Measurements from ENCODE around the gene ICA1L. TPM values are rescaled to one million over a fixed set of nuclear protein-coding genes. Genes with fewer than 3 reads are reported as not detected.

The ICA1L gene
- total and polyA plus RNA-seq, 2 experiments from 2014 or later = 3.8 to 5.4 TPM

- Histone ChIP-seq H3K9me3 (ENCODE audit: low read depth) (no peaks in the 10 kb centered on the region), H4K20me1 (ENCODE audit: insufficient read depth) (no peaks in the 10 kb centered on the region), H3K27me3 (replicated peaks; ENCODE audit: insufficient read depth) (no peaks in the 10 kb centered on the region), H3K36me3 (ENCODE audit: low read depth) (no peaks in the 10 kb centered on the region), H3K4me3 (no peak overlapping the region), H3K4me1 (ENCODE audit: insufficient read depth) (no peaks in the 10 kb centered on the region), H2AFZ (no peak overlapping the region), H3K79me2 (ENCODE audit: insufficient read depth) (no peaks in the 10 kb centered on the region), H3K4me2 (ENCODE audit: unreplicated experiment) (no peak overlapping the region), H3K9ac (no peak overlapping the region), H3F3A (ENCODE audit: insufficient read depth) (no peaks in the 10 kb centered on the region), H3K27ac (no peak overlapping the region), H3K9me2 (ENCODE audit: insufficient read depth) (no peaks in the 10 kb centered on the region)
- in situ Hi-C loops (cut with MboI) = no loop called here
- no peak for DNase-seq
- TF ChIP-seq EZH2 (IDR thresholded peaks at IDR 0.05; ENCODE audit: insufficient read depth, poor library complexity, severe bottlenecking) = no peak
- WGBS, 2 experiments (ENCODE audit: low coverage in 1 of 2, low lambda C conversion rate in 2 of 2, missing lambda C conversion rate in 2 of 2) = 89% methylated on average over 2 of the region's 2 CpGs
Measured at GRCh38 chr2:202790676-202791075, 80.9 kb downstream of the ICA1L start.

- Histone ChIP-seq H3K9ac (no peak overlapping the region), H3K9me3 (ENCODE audit: low read depth) (no peaks in the 10 kb centered on the region), H3K4me2 (ENCODE audit: unreplicated experiment) (no peak overlapping the region), H3F3A (ENCODE audit: insufficient read depth) (no peaks in the 10 kb centered on the region), H3K4me3 (no peak overlapping the region), H4K20me1 (ENCODE audit: insufficient read depth) (no peaks in the 10 kb centered on the region), H2AFZ (no peak overlapping the region), H3K9me2 (ENCODE audit: insufficient read depth) (no peaks in the 10 kb centered on the region), H3K27me3 (replicated peaks; ENCODE audit: insufficient read depth) (no peaks in the 10 kb centered on the region), H3K27ac (no peak overlapping the region), H3K4me1 (ENCODE audit: insufficient read depth) (no peaks in the 10 kb centered on the region), H3K36me3 (ENCODE audit: low read depth) (no peaks in the 10 kb centered on the region), H3K79me2 (ENCODE audit: insufficient read depth) (no peaks in the 10 kb centered on the region)
- in situ Hi-C loops (cut with MboI) = no loop called here
- 92 to 98% methylated on average over 2 of the region's 2 CpGs for WGBS, 2 experiments (ENCODE audit: low coverage in 1 of 2, low lambda C conversion rate in 2 of 2, missing lambda C conversion rate in 2 of 2)
- TF ChIP-seq EZH2 (IDR thresholded peaks at IDR 0.05; ENCODE audit: insufficient read depth, poor library complexity, severe bottlenecking) (no peak), EZH2phosphoT487 (IDR thresholded peaks at IDR 0.05; ENCODE audit: insufficient read depth, low read depth) (no peak)
- no peak for DNase-seq
Measured at GRCh38 chr2:202786842-202787241, 84.7 kb downstream of the ICA1L start.

- no peaks in the 10 kb centered on the region for H4K20me1 ChIP-seq (ENCODE audit: insufficient read depth)
- H3K27me3 ChIP-seq (replicated peaks; ENCODE audit: insufficient read depth) = no peaks in the 10 kb centered on the region
- peaks cover 7% of the 10 kb centered on the region; the same call in 1 of the 2 replicates for H3F3A ChIP-seq (ENCODE audit: insufficient read depth)
- H3K4me2 ChIP-seq (ENCODE audit: unreplicated experiment) = no peak overlapping the region
- DNase-seq = no peak
- TF ChIP-seq EZH2phosphoT487 (IDR thresholded peaks at IDR 0.05; ENCODE audit: insufficient read depth, low read depth) = no peak
- TF ChIP-seq EZH2 (IDR thresholded peaks at IDR 0.05; ENCODE audit: insufficient read depth, poor library complexity, severe bottlenecking) = no peak
- no peak overlapping the region for H3K27ac ChIP-seq
- WGBS, 2 experiments (ENCODE audit: low coverage in 1 of 2, low lambda C conversion rate in 2 of 2, missing lambda C conversion rate in 2 of 2) = 35 to 42% methylated on average over 3 of the region's 3 CpGs
- no peak overlapping the region for H2AFZ ChIP-seq
- peaks cover 9% of the 10 kb centered on the region for H3K4me1 ChIP-seq (ENCODE audit: insufficient read depth)
- no peak overlapping the region for H3K9ac ChIP-seq
- no peaks in the 10 kb centered on the region for H3K36me3 ChIP-seq (ENCODE audit: low read depth)
- no peaks in the 10 kb centered on the region for H3K9me2 ChIP-seq (ENCODE audit: insufficient read depth)
- H3K79me2 ChIP-seq (ENCODE audit: insufficient read depth) = no peaks in the 10 kb centered on the region
- in situ Hi-C loops (cut with MboI) = no loop called here
- no peaks in the 10 kb centered on the region for H3K9me3 ChIP-seq (ENCODE audit: low read depth)
- H3K4me3 ChIP-seq = no peak overlapping the region
Measured at GRCh38 chr2:202782940-202783558, 88.5 kb downstream of the ICA1L start.

- H3K9ac ChIP-seq = no peak overlapping the region
- H3K36me3 ChIP-seq (ENCODE audit: low read depth) = no peaks in the 10 kb centered on the region
- peaks cover 9% of the 10 kb centered on the region for H3K4me1 ChIP-seq (ENCODE audit: insufficient read depth)
- in situ Hi-C loops (cut with MboI) = no loop called here
- peaks cover 7% of the 10 kb centered on the region; the same call in 1 of the 2 replicates for H3F3A ChIP-seq (ENCODE audit: insufficient read depth)
- no peaks in the 10 kb centered on the region for H3K79me2 ChIP-seq (ENCODE audit: insufficient read depth)
- no peaks in the 10 kb centered on the region for H3K9me3 ChIP-seq (ENCODE audit: low read depth)
- H3K9me2 ChIP-seq (ENCODE audit: insufficient read depth) = no peaks in the 10 kb centered on the region
- no peak overlapping the region for H3K27ac ChIP-seq
- H2AFZ ChIP-seq = no peak overlapping the region
- no peaks in the 10 kb centered on the region for H3K27me3 ChIP-seq (replicated peaks; ENCODE audit: insufficient read depth)
- peak; percentile 81 for DNase-seq
- no peak overlapping the region for H3K4me2 ChIP-seq (ENCODE audit: unreplicated experiment)
- no peak overlapping the region for H3K4me3 ChIP-seq
- no peaks in the 10 kb centered on the region for H4K20me1 ChIP-seq (ENCODE audit: insufficient read depth)
- TF ChIP-seq EZH2phosphoT487 (IDR thresholded peaks at IDR 0.05; ENCODE audit: insufficient read depth, low read depth) (no peak), EZH2 (IDR thresholded peaks at IDR 0.05; ENCODE audit: insufficient read depth, poor library complexity, severe bottlenecking) (no peak)
Measured at GRCh38 chr2:202780514-202781021, 91.0 kb downstream of the ICA1L start.
